NT2/D1 (cell line): ENCODE measurements around the gene LRRC57.

Experiments
- SUZ12 ChIP-seq: IDR thresholded peaks from 2 replicates; pipeline ENCODE4 v1.6.1; 2011; ENCODE audit not compliant: insufficient read length, insufficient read depth; ENCODE audit errors: extremely low read depth
- YY1 ChIP-seq: IDR thresholded peaks from 2 replicates; pipeline ENCODE4 v1.6.1; 2011; ENCODE audit not compliant: insufficient read length, insufficient read depth

GRCh38 chr15:42490671-42491538, 57.7 kb downstream of the LRRC57 start, which contains the start of gene ZNF106:
- no peak for TF ChIP-seq SUZ12
- TF ChIP-seq YY1, result peak; percentile 40
